T-helper 1 cell (primary cell): ENCODE measurements around the gene LRRC17.

Experiments
- DNase-seq, 5 donors: peaks; one replicate each; pipeline ENCODE4 v3.0.0-alpha.2; 2012 to 2020
- total RNA-seq, 4 donors: gene quantifications; one replicate each; lab custom pipeline; 2026; lab: John Stamatoyannopoulos, UW

The LRRC17 gene
- 0 to 1.9 (median 0.50) reads per million in 4 donors for total RNA-seq

DNA sequence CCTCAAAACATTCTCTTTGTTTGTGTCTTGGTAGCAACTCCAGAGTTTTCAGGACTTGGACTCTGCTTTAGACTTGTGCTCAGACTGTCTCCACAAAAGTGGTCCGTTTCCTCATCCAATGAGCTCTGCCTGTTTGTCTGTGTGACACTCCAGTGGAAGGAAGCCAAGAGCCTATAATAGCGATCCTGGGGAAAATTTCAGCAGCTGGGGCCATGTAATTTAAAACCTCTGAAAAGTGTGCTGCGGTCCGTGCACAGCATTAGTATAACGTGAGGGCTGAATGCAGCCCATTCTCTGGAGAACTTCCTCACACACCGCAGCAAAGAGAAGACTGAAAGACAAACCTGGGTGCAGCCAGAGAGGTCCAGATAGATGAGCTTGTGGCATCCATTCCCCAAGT is at the start of gene LRRC17:
TSS of gene LRRC17 (plus strand) at position 259 of the 400 bp plus-strand sequence. CDS start 20,914 bp downstream, outside the sequence.
- no peak for DNase-seq

- DNase-seq, result no peak
These were observed 47.8 kb upstream of the LRRC17 start for GRCh38 chr7:102864958-102865357.

DNA sequence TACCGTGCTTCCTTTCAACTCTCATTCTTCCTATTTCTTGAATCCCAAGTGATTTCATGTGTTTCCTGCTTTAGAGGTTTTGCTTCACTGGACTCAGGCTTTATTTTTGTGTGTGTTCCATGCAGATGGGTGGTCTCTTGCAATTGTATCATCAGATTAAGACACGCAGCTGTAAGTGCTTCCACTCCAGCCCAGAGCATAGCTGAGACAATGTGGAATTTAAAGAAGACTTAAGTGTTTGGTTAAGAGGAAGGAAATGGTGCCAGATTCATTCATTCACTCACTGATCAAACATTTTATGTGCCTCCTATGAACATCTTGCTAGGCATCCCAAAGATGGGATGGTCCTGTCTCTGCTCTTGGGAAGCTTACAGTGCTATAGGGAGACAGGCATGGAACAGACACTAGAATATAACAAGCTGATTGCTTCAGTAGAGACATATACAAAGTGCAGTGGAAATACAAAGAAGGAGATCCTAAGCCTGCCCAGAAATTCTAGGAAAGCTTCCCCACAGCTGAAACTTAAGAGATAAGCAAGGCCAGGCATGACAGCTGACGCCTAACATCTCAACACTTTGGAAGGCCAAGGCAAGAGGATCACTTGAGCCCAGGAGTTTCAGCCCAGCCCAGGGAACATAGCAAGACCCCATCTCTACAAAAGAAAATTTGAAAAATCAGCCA is 46.1 kb upstream of the LRRC17 start:
- DNase-seq, result no peak

GRCh38 chr7:102869195-102869594 is 43.6 kb upstream of the LRRC17 start:
- DNase-seq, result no peak

GRCh38 chr7:102872460-102872859 is 40.3 kb upstream of the LRRC17 start:
- DNase-seq, result no peak

DNA sequence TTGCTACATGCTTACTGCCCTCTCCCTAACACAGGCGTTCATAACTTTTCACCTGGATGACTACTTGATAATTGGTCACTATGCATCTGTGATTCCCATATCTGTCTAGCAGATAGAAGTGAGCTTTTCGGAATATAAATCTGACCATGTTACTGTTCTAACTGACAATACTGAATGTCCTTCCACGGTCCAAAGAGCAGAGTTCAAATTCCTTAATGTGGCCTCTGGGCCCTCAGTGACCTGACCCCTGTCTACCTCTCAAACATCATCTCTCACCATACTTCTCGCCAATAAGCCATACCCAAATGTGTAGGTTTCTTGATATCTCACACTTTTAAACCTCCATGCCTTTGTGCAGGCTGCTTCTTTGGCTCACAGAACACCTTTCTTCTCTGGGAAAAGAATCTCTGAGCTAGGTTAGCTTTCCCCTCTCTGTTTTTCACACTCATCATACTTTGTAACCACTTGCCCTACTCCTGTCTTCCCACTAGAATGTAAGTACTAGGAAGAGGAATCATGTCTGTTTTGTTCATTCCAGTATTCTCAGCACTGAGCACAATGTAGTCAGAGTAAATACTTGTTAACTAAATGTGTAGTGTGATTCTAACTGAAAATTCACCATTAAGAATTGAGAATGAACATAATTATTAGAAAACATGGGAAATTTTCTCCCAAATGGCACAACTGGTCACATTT is 39.2 kb upstream of the LRRC17 start:
- DNase-seq, result no peak

GRCh38 chr7:102874166-102874829 is 38.5 kb upstream of the LRRC17 start:
- peak in 1 of 5 donors; percentile 85 for DNase-seq

DNA sequence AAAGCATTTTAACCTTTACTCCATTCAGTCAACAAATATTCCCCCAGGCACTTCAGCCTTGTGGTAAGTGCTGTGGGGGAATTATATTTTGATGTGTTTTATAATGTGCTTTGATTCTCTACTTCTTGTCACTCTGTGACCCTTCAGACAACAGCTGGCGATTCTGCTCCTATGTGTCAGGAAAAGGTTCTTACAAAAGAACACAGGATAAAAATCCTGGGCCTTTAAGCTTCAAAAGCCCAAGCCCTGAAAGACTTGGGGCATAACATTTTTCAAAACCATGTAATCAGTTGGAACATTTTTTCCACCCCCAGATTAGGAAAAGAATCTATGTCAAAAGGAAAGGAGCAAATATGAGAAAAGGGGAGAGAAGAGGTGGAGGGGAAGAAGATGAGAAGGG is 37.8 kb upstream of the LRRC17 start:
- no peak for DNase-seq

GRCh38 chr7:102875700-102876295 is 37.0 kb upstream of the LRRC17 start:
- peak in 1 of 5 donors; percentile 48 for DNase-seq

GRCh38 chr7:102883098-102883860 is 29.5 kb upstream of the LRRC17 start:
- no peak for DNase-seq

- no peak for DNase-seq
These were observed 24.1 kb upstream of the LRRC17 start for GRCh38 chr7:102888561-102889233.

GRCh38 chr7:102889851-102890250 is 22.9 kb upstream of the LRRC17 start:
- DNase-seq, result no peak

DNA sequence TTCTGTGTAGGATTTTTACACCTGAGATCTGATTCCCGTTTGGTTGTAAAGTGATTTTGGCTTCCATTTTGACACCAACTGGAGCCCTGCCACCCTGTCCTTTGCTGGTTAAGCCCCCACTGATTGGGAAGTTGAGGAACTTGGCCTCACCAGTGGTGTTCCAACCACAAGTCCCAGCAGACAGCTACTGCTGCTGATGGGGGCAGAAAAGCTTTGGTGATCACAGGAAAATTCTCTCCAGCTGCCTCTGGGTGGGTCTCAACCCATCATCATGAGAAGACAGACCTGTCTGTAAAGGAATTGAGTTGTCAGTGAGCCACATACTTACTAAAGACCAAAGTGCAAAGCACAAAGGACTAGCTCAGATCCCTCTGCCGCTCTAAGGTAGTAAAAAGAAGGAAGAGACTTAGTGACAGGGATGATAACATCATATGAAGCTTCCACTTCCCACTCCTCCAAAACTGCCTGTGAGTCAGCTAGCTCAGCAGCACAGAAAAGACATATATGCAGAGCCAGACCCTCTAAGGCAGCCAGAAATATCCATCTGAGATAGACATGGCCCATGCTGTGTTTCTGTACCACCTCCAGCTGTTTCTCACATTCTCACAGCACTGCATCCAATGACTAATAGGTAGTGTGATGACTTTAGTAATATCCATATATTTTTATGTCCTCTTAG is 22.4 kb upstream of the LRRC17 start:
- DNase-seq, result no peak

GRCh38 chr7:102890971-102891692 is 21.7 kb upstream of the LRRC17 start:
- DNase-seq, result no peak

GRCh38 chr7:102891693-102892261 is 21.0 kb upstream of the LRRC17 start:
- no peak for DNase-seq

GRCh38 chr7:102892631-102893278 is 20.0 kb upstream of the LRRC17 start:
- DNase-seq, result no peak

DNA sequence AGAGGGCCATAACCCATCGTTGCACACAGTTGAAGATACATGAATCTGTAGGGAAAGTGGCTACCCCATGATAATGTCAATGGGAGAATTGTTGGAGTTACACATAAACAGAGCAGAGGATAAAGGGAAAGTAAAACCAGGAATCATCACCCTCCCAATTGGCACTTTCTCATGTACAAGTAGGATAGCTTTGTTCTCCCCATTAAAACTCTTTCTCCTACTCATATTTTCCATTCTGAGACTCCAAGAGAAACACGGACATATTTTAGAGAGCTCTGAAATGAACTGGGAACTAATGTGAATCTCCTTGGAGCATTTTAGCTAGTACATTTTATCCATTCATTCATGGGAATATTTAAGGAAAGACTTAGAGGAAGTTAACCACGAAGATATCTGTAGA is 17.2 kb upstream of the LRRC17 start:
- DNase-seq, result no peak

DNA sequence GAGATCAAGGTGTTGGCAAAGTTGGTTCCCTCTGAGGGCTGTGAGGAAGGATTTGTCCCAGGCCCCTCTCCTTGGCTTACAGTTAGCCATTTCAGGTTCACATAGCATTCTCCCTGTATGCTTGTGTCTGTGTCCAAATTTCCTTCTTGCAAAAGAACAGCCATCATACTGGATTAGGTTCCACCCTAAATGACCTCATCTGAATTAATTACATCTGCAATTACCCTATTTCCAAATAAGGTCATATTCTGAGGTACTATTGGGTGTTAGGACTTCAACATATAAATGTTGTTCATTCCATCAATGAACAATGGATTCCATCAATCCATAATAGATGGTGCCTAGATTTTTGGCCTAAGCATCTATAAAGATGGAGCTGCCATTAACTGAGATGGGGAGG is 16.2 kb upstream of the LRRC17 start:
- DNase-seq, result no peak

- no peak for DNase-seq
These were observed 15.6 kb upstream of the LRRC17 start for GRCh38 chr7:102897211-102897631.
